COR-L47 (cell line): ENCODE data around the gene TTC31.

Experiments used
- DNase-seq: peaks from one replicate; lab custom pipeline; 2025; lab: John Stamatoyannopoulos, UW

TTC31 gene

GRCh38 chr2:74526649-74527230 lies 43.9 kb downstream of the TTC31 start:
- no peak for DNase-seq

DNA sequence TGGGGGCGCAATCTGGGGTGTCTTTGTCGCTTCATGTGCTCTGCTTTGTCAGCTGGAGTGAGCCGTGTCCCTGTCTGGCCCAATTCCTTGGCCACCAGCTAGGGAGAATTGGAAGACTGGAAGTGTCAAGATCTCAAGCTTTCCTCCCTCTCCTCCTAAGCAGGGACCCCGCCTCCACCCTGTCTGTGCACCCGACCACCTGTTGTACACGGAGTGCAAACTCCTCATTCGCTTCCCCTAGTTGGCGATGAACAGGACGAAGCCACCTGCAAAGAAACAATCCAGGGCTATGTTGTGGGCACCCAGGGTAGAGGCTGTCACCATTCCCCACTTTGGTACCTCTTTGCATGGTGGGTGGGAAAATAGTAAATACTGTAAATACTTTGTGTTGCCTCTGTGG lies 44.9 kb downstream of the TTC31 start:
- DNase-seq: no peak

- DNase-seq: no peak
Measured at GRCh38 chr2:74528600-74529356, 45.9 kb downstream of the TTC31 start.

- DNase-seq: peak; percentile 98
Measured at GRCh38 chr2:74529357-74530238, 46.7 kb downstream of the TTC31 start, which contains the start of the genes AUP1 and HTRA2. TSS of gene AUP1 (minus strand) at chr2:74529706. CDS start at chr2:74529629, 77 bp downstream. TSS of gene HTRA2 (plus strand) at chr2:74529933. CDS start at chr2:74530007, 74 bp downstream.

- DNase-seq: peak; percentile 25
Measured at GRCh38 chr2:74530239-74531187, 47.6 kb downstream of the TTC31 start.

GRCh38 chr2:74531666-74532065 lies 48.8 kb downstream of the TTC31 start:
- no peak for DNase-seq

DNA sequence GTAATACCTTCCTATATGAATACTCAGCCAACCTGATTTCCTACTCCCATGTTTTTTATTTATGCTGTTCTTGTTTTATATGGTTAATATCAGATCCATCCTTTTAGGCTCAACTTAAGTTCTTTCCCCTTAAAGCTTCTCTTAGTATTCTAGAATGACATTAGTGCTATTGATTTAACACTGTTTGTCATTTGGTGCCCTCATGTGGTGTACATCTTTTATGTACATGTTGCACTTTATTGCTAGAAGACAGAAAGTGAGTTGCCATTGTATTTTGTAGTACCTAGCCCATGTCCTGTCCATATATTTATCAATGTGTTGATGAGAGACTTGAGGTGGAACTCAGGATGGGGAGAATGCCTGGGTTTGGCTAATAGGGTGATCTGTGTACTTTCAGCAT lies 49.3 kb downstream of the TTC31 start:
- DNase-seq: no peak

GRCh38 chr2:74533464-74533863 lies 50.6 kb downstream of the TTC31 start:
- no peak for DNase-seq

DNA sequence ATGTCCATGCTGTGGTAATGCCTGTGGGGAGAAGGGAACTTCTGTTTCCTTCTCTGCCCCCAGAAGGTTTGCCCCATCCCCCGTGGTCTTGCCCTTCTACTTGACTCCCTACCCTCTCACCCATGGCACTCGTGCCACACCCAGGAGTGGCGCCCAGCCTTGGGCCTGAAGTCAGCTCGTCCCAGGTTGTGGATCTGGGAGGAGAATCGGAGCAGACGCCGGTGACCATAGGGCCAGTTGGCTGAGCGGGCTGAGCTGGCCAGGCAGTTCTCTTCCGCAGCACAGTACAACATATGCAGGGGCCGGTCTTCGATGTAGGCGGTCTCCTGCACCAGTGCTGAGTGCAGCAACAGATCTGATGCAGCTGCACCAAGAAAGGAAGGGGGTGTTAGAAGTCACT lies 51.5 kb downstream of the TTC31 start:
- no peak for DNase-seq

DNA sequence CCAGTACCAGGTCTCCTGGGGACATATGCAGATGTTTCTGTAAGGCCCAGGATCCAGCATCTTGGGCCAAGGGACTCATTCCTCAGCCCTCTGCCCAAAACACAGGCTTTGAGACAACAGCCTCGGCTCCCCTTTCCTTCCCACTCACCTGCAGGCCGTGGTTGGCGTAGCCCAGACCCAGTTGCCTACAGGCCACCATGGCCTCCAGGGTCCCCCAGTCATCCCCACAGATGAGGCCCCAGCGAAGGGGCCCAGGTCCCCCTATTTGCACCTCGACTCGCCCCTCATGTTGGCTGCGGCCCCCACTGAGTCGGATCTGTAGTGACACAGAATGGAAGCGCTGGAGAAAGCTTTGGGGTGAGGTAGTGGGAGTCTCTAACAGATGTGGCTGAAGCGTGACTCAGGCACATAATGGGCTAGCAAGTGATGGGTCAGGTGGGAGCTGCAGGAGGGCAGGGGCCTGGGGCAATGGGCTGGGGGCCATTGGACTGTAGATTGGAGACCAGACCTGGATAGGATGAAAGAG lies 52.6 kb downstream of the TTC31 start:
- no peak for DNase-seq

DNA sequence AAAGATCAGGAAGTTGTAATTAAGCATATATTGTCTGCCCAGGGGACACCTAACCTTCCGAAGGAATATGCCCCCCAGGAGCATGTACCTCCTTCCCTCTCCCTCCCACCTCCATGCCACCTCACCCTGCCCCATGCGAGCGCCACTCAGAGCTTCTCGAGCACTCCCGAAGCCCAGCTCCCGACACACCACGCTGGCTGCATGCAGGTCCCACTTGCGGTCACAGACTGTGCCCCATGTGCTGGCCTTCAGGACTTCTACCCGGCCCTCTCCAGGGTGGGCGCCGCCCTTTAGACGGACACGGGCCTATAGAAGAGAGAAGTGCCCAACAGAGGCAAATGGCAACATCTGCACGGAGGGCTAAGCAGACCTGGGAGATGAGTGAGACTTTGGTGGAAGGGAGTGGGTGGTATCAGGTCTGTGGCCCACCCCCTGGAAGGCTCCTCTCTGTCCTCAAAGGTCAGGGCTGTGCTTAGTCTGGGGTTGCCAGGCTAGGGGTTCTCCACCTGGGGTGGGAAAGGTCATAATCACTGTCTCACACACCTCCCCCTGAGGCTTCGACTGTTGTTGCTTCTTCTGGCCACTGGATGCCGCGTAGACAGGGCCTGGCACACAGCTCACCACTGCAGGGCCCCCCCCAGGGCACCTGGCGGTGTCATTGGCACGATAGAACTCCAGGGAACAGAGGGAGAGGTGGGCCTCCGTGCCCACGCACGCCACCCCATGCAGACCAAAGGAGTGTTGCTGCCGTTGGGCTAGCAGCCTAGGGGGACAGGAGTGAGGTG lies 53.5 kb downstream of the TTC31 start:
- no peak for DNase-seq

- no peak for DNase-seq
Measured at GRCh38 chr2:74537140-74537539, 54.3 kb downstream of the TTC31 start.

GRCh38 chr2:74538881-74539339 lies 56.0 kb downstream of the TTC31 start:
- DNase-seq: no peak

GRCh38 chr2:74540291-74540690 lies 57.4 kb downstream of the TTC31 start:
- no peak for DNase-seq

DNA sequence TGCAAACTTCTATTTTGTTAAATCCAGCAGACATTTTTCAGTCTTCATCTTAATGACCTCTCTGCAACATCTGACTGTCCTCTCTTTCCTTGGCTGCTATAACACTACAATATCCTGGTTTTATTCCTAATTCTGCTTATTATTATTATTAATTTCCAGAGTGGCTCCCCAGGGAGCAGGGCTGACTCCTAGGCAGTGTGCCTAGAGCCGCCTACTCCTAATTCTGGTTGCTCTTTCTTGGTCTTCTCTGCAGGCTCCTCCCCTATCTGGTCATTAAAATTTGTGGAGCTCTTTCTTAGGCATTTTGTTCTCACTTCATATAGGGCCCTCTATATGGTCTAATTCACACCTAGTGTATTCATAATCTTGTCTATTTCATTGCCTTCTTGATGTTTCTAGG lies 60.1 kb downstream of the TTC31 start:
- no peak for DNase-seq
